ENCODE results near the gene MINK1.
A peak's percentile ranks its signal among the peaks of the same experiment; 100 is the strongest.

DNA sequence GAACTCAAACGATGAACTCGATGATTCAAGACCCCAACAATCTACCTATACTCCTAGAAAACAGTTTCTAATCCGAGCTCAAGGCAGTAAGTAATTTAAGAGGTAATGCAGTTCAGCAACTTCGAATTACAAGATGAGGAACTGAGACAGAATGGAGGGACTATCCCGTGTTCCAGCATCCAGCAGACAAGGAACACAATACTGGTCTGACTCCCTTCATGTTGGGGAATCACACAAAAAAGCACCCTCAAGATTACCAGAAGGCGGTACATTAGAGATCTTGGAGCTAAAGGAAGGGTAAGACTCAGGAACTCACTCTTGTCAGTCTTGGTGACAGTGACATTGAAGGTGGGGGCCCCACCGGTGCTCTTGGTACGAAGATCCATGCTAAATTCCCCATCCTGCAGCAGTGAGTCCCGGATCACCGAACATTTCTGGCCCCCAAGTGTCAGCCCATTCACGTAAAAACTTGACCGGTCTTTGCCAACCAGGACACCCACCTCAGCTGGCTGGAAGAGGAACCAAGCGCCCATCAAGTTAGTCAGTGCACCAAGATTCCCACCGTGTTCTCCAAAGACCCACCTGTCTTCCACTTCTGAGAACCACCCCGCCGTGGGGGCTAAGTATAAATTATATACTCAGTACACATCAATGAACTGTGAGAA, 113.3 kb downstream of the MINK1 start:
- no peak for TF ChIP-seq CTCF (IDR thresholded peaks at IDR 0.05)
- TF ChIP-seq POLR2A (IDR thresholded peaks at IDR 0.05): peak; percentile 17

Data from transverse colon (tissue), 3 donors.